Measurements from ENCODE around the gene ADCK1.

GRCh38 chr14:77903937-77904617, 104.2 kb downstream of the ADCK1 start:
- TF ChIP-seq EP300 (IDR thresholded peaks at IDR 0.05; ENCODE audit: low read depth) (no peak), CTCF (IDR thresholded peaks at IDR 0.05) (no peak), POLR2AphosphoS5 (IDR thresholded peaks at IDR 0.05) (no peak), POLR2A (IDR thresholded peaks at IDR 0.05) (no peak)

All from transverse colon (tissue), 4 donors.